ENCODE results near the gene SEMA3C.
"Not testable (repeated sequence)": the region's sequence is repeated elsewhere in the genome, so short reads cannot be mapped to it uniquely, and the experiment has no call there.

SEMA3C gene

GRCh38 chr7:80929619-80930018, 10.8 kb upstream of the SEMA3C start:
- no peak for DNase-seq (ENCODE audit: low read depth in 3 of 3, low spot score in 1 of 3)

- not testable (repeated sequence) for DNase-seq (ENCODE audit: low read depth in 3 of 3, low spot score in 1 of 3)
These were observed 8.1 kb upstream of the SEMA3C start for GRCh38 chr7:80926955-80927354.

- no peak for DNase-seq (ENCODE audit: low read depth in 3 of 3, low spot score in 1 of 3)
These were observed 5.2 kb upstream of the SEMA3C start for GRCh38 chr7:80924090-80924489.

GRCh38 chr7:80923211-80923612, 4.4 kb upstream of the SEMA3C start:
- DNase-seq (ENCODE audit: low read depth in 3 of 3, low spot score in 1 of 3) = no peak

- no peak for DNase-seq (ENCODE audit: low read depth in 3 of 3, low spot score in 1 of 3)
These were observed 3.6 kb upstream of the SEMA3C start for GRCh38 chr7:80922253-80923049.

- no peak for DNase-seq (ENCODE audit: low read depth in 3 of 3, low spot score in 1 of 3)
These were observed 2.3 kb upstream of the SEMA3C start for GRCh38 chr7:80921130-80921529.

- no peak for DNase-seq (ENCODE audit: low read depth in 3 of 3, low spot score in 1 of 3)
These were observed 452 bp downstream of the SEMA3C start for GRCh38 chr7:80918399-80918798.

GRCh38 chr7:80916770-80917741, 1.8 kb downstream of the SEMA3C start:
- no peak for DNase-seq (ENCODE audit: low read depth in 3 of 3, low spot score in 1 of 3)

GRCh38 chr7:80910228-80910627, 8.6 kb downstream of the SEMA3C start:
- DNase-seq (ENCODE audit: low read depth in 3 of 3, low spot score in 1 of 3) = no peak

- DNase-seq (ENCODE audit: low read depth in 3 of 3, low spot score in 1 of 3) = no peak
These were observed 10.5 kb downstream of the SEMA3C start for GRCh38 chr7:80908360-80908797.

- no peak for DNase-seq (ENCODE audit: low read depth in 3 of 3, low spot score in 1 of 3)
These were observed 11.2 kb downstream of the SEMA3C start for GRCh38 chr7:80907612-80908011.

- no peak for DNase-seq (ENCODE audit: low read depth in 3 of 3, low spot score in 1 of 3)
These were observed 11.7 kb downstream of the SEMA3C start for GRCh38 chr7:80907141-80907601.

GRCh38 chr7:80905334-80905733, 13.5 kb downstream of the SEMA3C start:
- DNase-seq (ENCODE audit: low read depth in 3 of 3, low spot score in 1 of 3) = no peak

GRCh38 chr7:80902716-80903308, 16.0 kb downstream of the SEMA3C start:
- DNase-seq (ENCODE audit: low read depth in 3 of 3, low spot score in 1 of 3) = no peak

GRCh38 chr7:80902019-80902418, 16.8 kb downstream of the SEMA3C start:
- no peak for DNase-seq (ENCODE audit: low read depth in 3 of 3, low spot score in 1 of 3)

- DNase-seq (ENCODE audit: low read depth in 3 of 3, low spot score in 1 of 3) = no peak
These were observed 18.0 kb downstream of the SEMA3C start for GRCh38 chr7:80900583-80901576.

GRCh38 chr7:80896906-80897598, 21.8 kb downstream of the SEMA3C start:
- no peak for DNase-seq (ENCODE audit: low read depth in 3 of 3, low spot score in 1 of 3)

- no peak for DNase-seq (ENCODE audit: low read depth in 3 of 3, low spot score in 1 of 3)
These were observed 23.8 kb downstream of the SEMA3C start for GRCh38 chr7:80895056-80895455.

GRCh38 chr7:80891259-80891544, 27.6 kb downstream of the SEMA3C start:
- DNase-seq (ENCODE audit: low read depth in 3 of 3, low spot score in 1 of 3) = no peak

All from stimulated activated CD4-positive, alpha-beta T cell treated with anti-CD3 and anti-CD28 coated beads, TNF-alpha, amount 100 ng/mL, for 1 hour (primary cell).